Thoracic aorta (tissue), 2 donors: Measurements from ENCODE around the gene MAIP1. TPM values are rescaled to one million over a fixed set of nuclear protein-coding genes. Genes with fewer than 3 reads are reported as not detected.

Source experiments
- ATAC-seq: fragments of 150-250 bp; one replicate; pipeline ENCODE4 v1.8.0; 2017; ENCODE audit warnings: low read depth; ENCODE audit not compliant: insufficient number of reproducible peaks, low FRiP score
- DNase-seq: peaks from one replicate; pipeline ENCODE4 v3.0.0-alpha.2; 2020; ENCODE audit warnings: low spot score
- H3K27ac ChIP-seq, 2 donors: fragments of 200-600 bp; sonication (generic); 1 replicate in 1 of 2; 2 replicates in 1 of 2; pipeline ENCODE4 v1.5.1; 2016; ENCODE audit warnings: mild to moderate bottlenecking in 2 of 2, moderate library complexity in 2 of 2
- H3K27me3 ChIP-seq: fragments of 200-600 bp; sonication (generic); replicated peaks from 2 replicates; pipeline ENCODE4 v1.6.0; 2016; ENCODE audit warnings: mild to moderate bottlenecking; ENCODE audit not compliant: insufficient read depth
- H3K36me3 ChIP-seq: fragments of 200-600 bp; sonication (generic); one replicate; pipeline ENCODE4 v1.5.1; 2016
- H3K4me1 ChIP-seq, 2 donors: fragments of 200-600 bp; sonication (generic); 1 replicate in 1 of 2; 2 replicates in 1 of 2; pipeline versions ENCODE4 v1.5.1 to v1.6.0; 2016; ENCODE audit warnings: low read depth in 2 of 2, mild to moderate bottlenecking in 1 of 2; ENCODE audit not compliant: control insufficient read depth in 1 of 2
- H3K4me3 ChIP-seq: fragments of 200-600 bp; sonication (generic); 2 replicates; pipeline ENCODE4 v1.5.1; 2016; ENCODE audit warnings: mild to moderate bottlenecking
- H3K9me3 ChIP-seq: fragments of 200-600 bp; sonication (generic); 2 replicates; pipeline ENCODE4 v1.5.1; 2016
- total RNA-seq, 2 donors: library from RNA; depleted of rRNA; stranded (reverse); fragments of >200 nt; gene quantifications; one replicate each; pipeline versions ENCODE4 v1.1.0 to v1.2.3, GENCODE V29; 2016
- TF ChIP-seq, protein P1 (sequence below): fragments of 200-600 bp; sonication (generic); IDR thresholded peaks from one replicate; pipeline ENCODE4 v1.5.1; 2019; ENCODE audit warnings: antibody characterized with exemption

Gene MAIP1
- total RNA-seq, 2 donors from 2014 or later = 4.2 to 8.6 TPM

- no peak for ATAC-seq
- TF ChIP-seq, protein P1, sequence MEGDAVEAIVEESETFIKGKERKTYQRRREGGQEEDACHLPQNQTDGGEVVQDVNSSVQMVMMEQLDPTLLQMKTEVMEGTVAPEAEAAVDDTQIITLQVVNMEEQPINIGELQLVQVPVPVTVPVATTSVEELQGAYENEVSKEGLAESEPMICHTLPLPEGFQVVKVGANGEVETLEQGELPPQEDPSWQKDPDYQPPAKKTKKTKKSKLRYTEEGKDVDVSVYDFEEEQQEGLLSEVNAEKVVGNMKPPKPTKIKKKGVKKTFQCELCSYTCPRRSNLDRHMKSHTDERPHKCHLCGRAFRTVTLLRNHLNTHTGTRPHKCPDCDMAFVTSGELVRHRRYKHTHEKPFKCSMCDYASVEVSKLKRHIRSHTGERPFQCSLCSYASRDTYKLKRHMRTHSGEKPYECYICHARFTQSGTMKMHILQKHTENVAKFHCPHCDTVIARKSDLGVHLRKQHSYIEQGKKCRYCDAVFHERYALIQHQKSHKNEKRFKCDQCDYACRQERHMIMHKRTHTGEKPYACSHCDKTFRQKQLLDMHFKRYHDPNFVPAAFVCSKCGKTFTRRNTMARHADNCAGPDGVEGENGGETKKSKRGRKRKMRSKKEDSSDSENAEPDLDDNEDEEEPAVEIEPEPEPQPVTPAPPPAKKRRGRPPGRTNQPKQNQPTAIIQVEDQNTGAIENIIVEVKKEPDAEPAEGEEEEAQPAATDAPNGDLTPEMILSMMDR = no peak
Measured at GRCh38 chr2:199926806-199927205, 28.6 kb upstream of the MAIP1 start.

DNA sequence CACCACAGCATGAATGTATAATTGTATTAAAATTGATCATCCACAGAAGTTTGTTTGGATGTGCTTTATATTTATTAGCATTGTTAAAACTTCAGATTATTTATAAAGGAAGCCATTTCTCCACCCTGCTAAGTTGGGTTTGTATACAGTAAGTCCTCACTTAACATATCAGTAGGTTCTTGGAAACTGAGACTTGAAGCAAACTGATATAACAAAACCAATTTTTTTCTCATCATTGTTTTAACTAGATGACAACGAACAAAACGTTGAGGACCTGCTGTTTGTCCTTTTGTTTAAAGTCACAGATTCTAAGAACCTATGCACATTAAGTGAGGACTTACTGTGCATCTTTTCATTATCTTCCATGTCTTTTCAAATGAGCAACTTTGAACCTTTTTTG is 27.2 kb upstream of the MAIP1 start:
- H3K4me1 ChIP-seq = no peaks in the 10 kb centered on the region
- H3K27ac ChIP-seq = no peak overlapping the region
- no peak for ATAC-seq
- H3K27me3 ChIP-seq = no peaks in the 10 kb centered on the region
- TF ChIP-seq, protein P1 = no peak
- no peak overlapping the region for H3K4me3 ChIP-seq
- DNase-seq = no peak
- H3K9me3 ChIP-seq = no peaks in the 10 kb centered on the region
- peaks cover 11% of the 10 kb centered on the region for H3K36me3 ChIP-seq

More at GRCh38 chr2:199926806-199927205, 28.6 kb upstream of the MAIP1 start:
- DNase-seq = no peak
- no peak overlapping the region for H3K4me3 ChIP-seq
- no peaks in the 10 kb centered on the region for H3K9me3 ChIP-seq
- H3K36me3 ChIP-seq = peaks cover 5% of the 10 kb centered on the region
- H3K27ac ChIP-seq = no peak overlapping the region
- no peaks in the 10 kb centered on the region for H3K27me3 ChIP-seq
- no peaks in the 10 kb centered on the region for H3K4me1 ChIP-seq

GRCh38 chr2:199928626-199929025 is 26.8 kb upstream of the MAIP1 start:
- Histone ChIP-seq H3K27ac (no peak overlapping the region), H3K36me3 (peaks cover 11% of the 10 kb centered on the region), H3K27me3 (no peaks in the 10 kb centered on the region), H3K9me3 (no peaks in the 10 kb centered on the region), H3K4me3 (no peak overlapping the region), H3K4me1 (no peaks in the 10 kb centered on the region)
- TF ChIP-seq, protein P1 = no peak
- DNase-seq (no peak), ATAC-seq (no peak)

- no peaks in the 10 kb centered on the region for H3K4me1 ChIP-seq
- no peaks in the 10 kb centered on the region for H3K27me3 ChIP-seq
- no peak overlapping the region for H3K4me3 ChIP-seq
- peaks cover 11% of the 10 kb centered on the region for H3K36me3 ChIP-seq
- TF ChIP-seq, protein P1 = no peak
- DNase-seq (no peak), ATAC-seq (no peak)
- no peaks in the 10 kb centered on the region for H3K9me3 ChIP-seq
- no peak overlapping the region for H3K27ac ChIP-seq
Measured at GRCh38 chr2:199929262-199929661, 26.1 kb upstream of the MAIP1 start.

DNA sequence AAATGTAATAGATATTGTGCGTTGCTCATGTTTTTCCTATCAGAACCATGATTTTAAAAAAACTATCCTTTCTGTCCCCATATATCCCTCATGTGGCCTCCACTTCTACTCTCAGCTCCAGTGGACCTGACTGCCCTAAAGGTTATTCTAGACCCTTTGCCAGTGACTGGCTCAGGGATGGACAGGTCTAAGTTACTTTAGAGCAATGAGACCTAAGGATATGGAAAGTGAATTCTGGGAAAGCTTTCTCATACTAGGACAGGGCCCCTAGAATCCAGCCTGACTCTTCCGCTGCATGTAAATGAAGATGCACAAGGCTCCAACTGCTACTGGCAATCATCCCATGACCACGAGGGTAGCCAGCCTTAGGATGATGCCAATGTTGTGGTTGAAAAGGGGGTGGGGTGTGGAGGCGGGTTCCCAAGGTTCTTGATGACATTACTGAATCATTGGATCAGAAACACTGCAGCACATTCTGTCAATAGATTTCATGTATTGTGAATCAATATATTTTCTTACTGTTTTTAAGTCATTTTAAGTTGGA is 23.0 kb upstream of the MAIP1 start:
- TF ChIP-seq, protein P1 = no peak

More for the DNA sequence above, 23.0 kb upstream of the MAIP1 start:
- H3K27me3 ChIP-seq = no peaks in the 10 kb centered on the region
- DNase-seq = no peak
- H3K4me1 ChIP-seq = no peaks in the 10 kb centered on the region
- H3K9me3 ChIP-seq = no peaks in the 10 kb centered on the region
- H3K36me3 ChIP-seq = peaks cover 11% of the 10 kb centered on the region
- ATAC-seq = no peak
- H3K4me3 ChIP-seq = no peak overlapping the region
- no peak overlapping the region for H3K27ac ChIP-seq
